ENCODE measurements around the gene NAGS.

DNA sequence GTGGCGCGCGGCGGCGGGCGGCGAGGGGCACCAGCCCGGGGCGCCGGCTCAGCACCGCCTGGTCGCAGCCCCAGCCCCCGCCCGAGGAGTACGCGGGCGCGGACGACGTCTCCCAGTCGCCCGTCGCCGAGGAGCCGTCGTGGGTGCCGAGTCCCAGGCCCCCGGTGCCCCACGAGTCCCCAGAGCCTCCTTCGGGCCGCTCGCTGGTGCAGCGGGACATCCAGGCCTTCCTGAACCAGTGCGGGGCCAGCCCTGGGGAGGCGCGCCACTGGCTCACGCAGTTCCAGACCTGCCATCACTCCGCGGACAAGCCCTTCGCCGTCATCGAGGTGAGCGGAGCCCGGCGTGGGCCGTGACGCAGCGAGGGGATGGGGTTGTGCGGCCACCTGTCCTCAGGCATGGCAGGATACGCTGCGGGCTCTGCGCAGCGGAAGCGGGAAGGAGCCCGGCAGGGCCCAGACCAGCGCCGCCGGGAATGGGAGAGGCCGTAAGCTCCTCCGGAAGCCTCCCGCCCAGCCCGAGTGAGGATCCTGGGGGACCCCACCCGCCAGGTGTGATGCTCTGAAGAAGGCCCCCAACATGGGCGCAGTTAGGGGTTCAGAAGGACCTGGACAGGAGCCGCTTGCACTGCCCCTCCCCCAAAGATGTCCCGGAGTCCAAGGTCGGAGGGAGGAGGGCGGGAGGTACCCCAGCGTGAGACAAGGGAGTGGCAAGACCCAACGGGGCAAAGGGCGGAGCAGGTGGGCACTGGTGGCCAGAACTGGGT, 522 bp downstream of the NAGS start:
- no peak for TF ChIP-seq CTCF (IDR thresholded peaks at IDR 0.05 in 4 of 5, conservative IDR thresholded peaks at IDR 0.05 in 1 of 5)
- no peak for TF ChIP-seq POLR2A (IDR thresholded peaks at IDR 0.05)
